ENCODE data around the gene ATP6V1B1.

Gene ATP6V1B1

GRCh38 chr2:70977605-70978205 lies 42.0 kb downstream of the ATP6V1B1 start:
- no peak for DNase-seq

- no peak for DNase-seq
Observed at GRCh38 chr2:70978341-70979179, 42.9 kb downstream of the ATP6V1B1 start, which contains the start of gene ANKRD53. Gene ANKRD53 (plus strand): TSS chr2:70978630. CDS start chr2:70978646, 16 bp downstream.

- DNase-seq: no peak
Observed at GRCh38 chr2:70979180-70979488, 43.4 kb downstream of the ATP6V1B1 start.

GRCh38 chr2:70979626-70980025 lies 43.9 kb downstream of the ATP6V1B1 start:
- no peak for DNase-seq

- DNase-seq: no peak
Observed at GRCh38 chr2:70981421-70981820, 45.7 kb downstream of the ATP6V1B1 start.

GRCh38 chr2:70981866-70982810 lies 46.4 kb downstream of the ATP6V1B1 start:
- peak; percentile 21 for DNase-seq

- DNase-seq: peak; percentile 20
Observed at GRCh38 chr2:70982971-70983370, 47.3 kb downstream of the ATP6V1B1 start.

GRCh38 chr2:70983506-70984227 lies 48.0 kb downstream of the ATP6V1B1 start:
- peak; percentile 4 for DNase-seq

- peak; percentile 21 for DNase-seq
Observed at GRCh38 chr2:70984228-70984575, 48.5 kb downstream of the ATP6V1B1 start.

- DNase-seq: peak; percentile 87
Observed at GRCh38 chr2:70984576-70985282, 49.0 kb downstream of the ATP6V1B1 start.

GRCh38 chr2:70985283-70985688 lies 49.6 kb downstream of the ATP6V1B1 start:
- no peak for DNase-seq

- peak; percentile 7 for DNase-seq
Observed at GRCh38 chr2:70985956-70986355, 50.3 kb downstream of the ATP6V1B1 start.

GRCh38 chr2:70986499-70987189 lies 50.9 kb downstream of the ATP6V1B1 start:
- no peak for DNase-seq

GRCh38 chr2:70987386-70987785 lies 51.7 kb downstream of the ATP6V1B1 start:
- DNase-seq: no peak

- DNase-seq: no peak
Observed at GRCh38 chr2:70988151-70988550, 52.5 kb downstream of the ATP6V1B1 start.

- no peak for DNase-seq
Observed at GRCh38 chr2:70988726-70989648, 53.3 kb downstream of the ATP6V1B1 start.

- no peak for DNase-seq
Observed at GRCh38 chr2:70990216-70990615, 54.5 kb downstream of the ATP6V1B1 start.

- DNase-seq: no peak
Observed at GRCh38 chr2:70991142-70991541, 55.4 kb downstream of the ATP6V1B1 start.

- DNase-seq: no peak
Observed at GRCh38 chr2:70991742-70992141, 56.0 kb downstream of the ATP6V1B1 start.

Data from activated CD4-positive, CD25-positive, alpha-beta regulatory T cell treated with anti-CD3 and anti-CD28 coated beads, Interleukin-2, amount 50 U/mL, for 72 hours (primary cell).